Ramos (cell line): ENCODE measurements around the gene CTRL.

Source experiments
- in situ Hi-C: fragments of 300-500 bp; cut with MboI; formaldehyde crosslinking; loops from one replicate; pipeline ENCODE4 v1.14.3; 2022; ENCODE audit warnings: low sequenced_read_pairs; ENCODE audit not compliant: unreplicated experiment

The CTRL gene

GRCh38 chr16:67901734-67902133 is 29.9 kb downstream of the CTRL start:
- in situ Hi-C loops, result no loop called here

- in situ Hi-C loops, result no loop called here
Measured at GRCh38 chr16:67897231-67897630, 34.4 kb downstream of the CTRL start.

GRCh38 chr16:67893743-67894399 is 37.8 kb downstream of the CTRL start:
- in situ Hi-C loops, result no loop called here

- in situ Hi-C loops, result no loop called here
Measured at GRCh38 chr16:67892899-67893742, 38.5 kb downstream of the CTRL start, which contains the start of gene PSKH1. TSS of gene PSKH1 (plus strand) at chr16:67893254. CDS start at chr16:67908750, 15,496 bp downstream.

- in situ Hi-C loops, result no loop called here
Measured at GRCh38 chr16:67892375-67892774, 39.3 kb downstream of the CTRL start.

GRCh38 chr16:67888331-67888730 is 43.3 kb downstream of the CTRL start:
- in situ Hi-C loops, result loop anchor here (10.0 kb wide), 1 partner anchor 336 kb away; no protein-coding TSS in a partner anchor

- in situ Hi-C loops, result loop anchor here (10.0 kb wide), 1 partner anchor 338 kb away; no protein-coding TSS in a partner anchor
Measured at GRCh38 chr16:67886387-67886786, 45.3 kb downstream of the CTRL start.

- in situ Hi-C loops, result loop anchor here (10.0 kb wide), 1 partner anchor 339 kb away; no protein-coding TSS in a partner anchor
Measured at GRCh38 chr16:67885976-67886375, 45.7 kb downstream of the CTRL start.

GRCh38 chr16:67885545-67885944 is 46.1 kb downstream of the CTRL start:
- in situ Hi-C loops, result loop anchor here (10.0 kb wide), 1 partner anchor 339 kb away; no protein-coding TSS in a partner anchor

GRCh38 chr16:67884684-67885083 is 47.0 kb downstream of the CTRL start, which contains the start of gene NRN1L:
TSS of gene NRN1L (plus strand) at chr16:67884885. CDS start at chr16:67884904, 19 bp downstream.
- in situ Hi-C loops, result loop anchor here (10.0 kb wide), 1 partner anchor 340 kb away; no protein-coding TSS in a partner anchor

- in situ Hi-C loops, result loop anchor here (10.0 kb wide), 1 partner anchor 341 kb away; no protein-coding TSS in a partner anchor
Measured at GRCh38 chr16:67883872-67884261, 47.8 kb downstream of the CTRL start.

GRCh38 chr16:67883146-67883871 is 48.4 kb downstream of the CTRL start:
- in situ Hi-C loops, result loop anchor here (10.0 kb wide), 1 partner anchor 341 kb away; no protein-coding TSS in a partner anchor

GRCh38 chr16:67882374-67883145 is 49.1 kb downstream of the CTRL start:
- in situ Hi-C loops, result loop anchor here (10.0 kb wide), 1 partner anchor 342 kb away; no protein-coding TSS in a partner anchor

- in situ Hi-C loops, result loop anchor here (10.0 kb wide), 1 partner anchor 343 kb away; no protein-coding TSS in a partner anchor
Measured at GRCh38 chr16:67881621-67882161, 50.0 kb downstream of the CTRL start.

- in situ Hi-C loops, result loop anchor here (10.0 kb wide), 1 partner anchor 344 kb away; no protein-coding TSS in a partner anchor
Measured at GRCh38 chr16:67880584-67880983, 51.1 kb downstream of the CTRL start.

- in situ Hi-C loops, result loop anchor here (10.0 kb wide), 1 partner anchor 345 kb away; no protein-coding TSS in a partner anchor
Measured at GRCh38 chr16:67879936-67880335, 51.7 kb downstream of the CTRL start.
